ENCODE data around the gene CCDC77.

- TF ChIP-seq, protein P1, sequence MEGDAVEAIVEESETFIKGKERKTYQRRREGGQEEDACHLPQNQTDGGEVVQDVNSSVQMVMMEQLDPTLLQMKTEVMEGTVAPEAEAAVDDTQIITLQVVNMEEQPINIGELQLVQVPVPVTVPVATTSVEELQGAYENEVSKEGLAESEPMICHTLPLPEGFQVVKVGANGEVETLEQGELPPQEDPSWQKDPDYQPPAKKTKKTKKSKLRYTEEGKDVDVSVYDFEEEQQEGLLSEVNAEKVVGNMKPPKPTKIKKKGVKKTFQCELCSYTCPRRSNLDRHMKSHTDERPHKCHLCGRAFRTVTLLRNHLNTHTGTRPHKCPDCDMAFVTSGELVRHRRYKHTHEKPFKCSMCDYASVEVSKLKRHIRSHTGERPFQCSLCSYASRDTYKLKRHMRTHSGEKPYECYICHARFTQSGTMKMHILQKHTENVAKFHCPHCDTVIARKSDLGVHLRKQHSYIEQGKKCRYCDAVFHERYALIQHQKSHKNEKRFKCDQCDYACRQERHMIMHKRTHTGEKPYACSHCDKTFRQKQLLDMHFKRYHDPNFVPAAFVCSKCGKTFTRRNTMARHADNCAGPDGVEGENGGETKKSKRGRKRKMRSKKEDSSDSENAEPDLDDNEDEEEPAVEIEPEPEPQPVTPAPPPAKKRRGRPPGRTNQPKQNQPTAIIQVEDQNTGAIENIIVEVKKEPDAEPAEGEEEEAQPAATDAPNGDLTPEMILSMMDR (conservative IDR thresholded peaks at IDR 0.05) = no peak
- no peak for TF ChIP-seq EZH2 (IDR thresholded peaks at IDR 0.05; ENCODE audit: low read depth)
These were observed 14.8 kb upstream of the CCDC77 start for GRCh38 chr12:386651-387050.
